ENCODE data around the gene DEFB131A.
"Not testable (repeated sequence)": the region's sequence is repeated elsewhere in the genome, so short reads cannot be mapped to it uniquely, and the experiment has no call there.

DNA sequence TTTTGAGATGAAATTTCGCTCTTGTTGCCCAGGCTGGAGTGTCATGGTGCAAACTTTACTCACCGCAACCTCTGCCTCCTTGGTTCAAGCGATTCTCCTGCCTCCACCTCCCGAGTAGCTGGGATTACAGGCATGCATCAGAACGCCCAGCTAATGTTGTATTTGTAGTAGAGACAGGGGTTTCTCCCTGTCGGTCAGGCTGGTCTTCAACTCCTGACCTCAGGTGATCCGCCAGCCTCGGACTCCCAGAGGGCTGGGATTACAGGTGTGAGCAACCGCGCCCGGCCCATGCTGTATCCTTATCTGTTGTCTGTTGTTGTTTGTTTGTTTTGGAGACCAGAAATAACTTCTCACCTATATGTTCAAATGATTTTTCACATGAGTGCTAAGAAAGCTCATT is 42.7 kb downstream of the DEFB131A start:
- not testable (repeated sequence) for TF ChIP-seq POLR2A, POLR2AphosphoS5, TAF1, SPI1 (IDR thresholded peaks at IDR 0.05; ENCODE audit: low read depth, low read length)

All from GM12891 (cell line).